Uterus (tissue), 4 donors: ENCODE measurements around the gene PTGS2. TPM values are rescaled to one million over a fixed set of nuclear protein-coding genes. Genes with fewer than 3 reads are reported as not detected.

Experiments used
- DNase-seq, 2 donors: peaks; one replicate each; pipeline ENCODE4 v3.0.0-alpha.2; 2019 to 2020
- H3K27ac ChIP-seq, 2 donors: fragments of 200-600 bp; sonication (generic); 1 replicate in 1 of 2; 2 replicates in 1 of 2; pipeline ENCODE4 v1.5.1; 2016 to 2018
- H3K27me3 ChIP-seq, 2 donors: fragments of 200-600 bp; sonication (generic); one replicate each; pipeline ENCODE4 v1.5.1; 2018 to 2019; ENCODE audit warnings: control low read depth in 1 of 2
- H3K36me3 ChIP-seq, 2 donors: fragments of 200-600 bp; sonication (generic); one replicate each; pipeline ENCODE4 v1.5.1; 2019; ENCODE audit warnings: control low read depth in 1 of 2
- H3K4me1 ChIP-seq, 2 donors: fragments of 200-600 bp; sonication (generic); one replicate each; pipeline ENCODE4 v1.5.1; 2018 to 2019; ENCODE audit warnings: control low read depth in 1 of 2
- H3K4me3 ChIP-seq, 2 donors: fragments of 200-600 bp; sonication (generic); 1 replicate in 1 of 2; 2 replicates in 1 of 2; pipeline ENCODE4 v1.5.1; 2018 to 2019; ENCODE audit warnings: mild to moderate bottlenecking in 1 of 2
- H3K9me3 ChIP-seq, 2 donors: fragments of 200-600 bp; sonication (generic); one replicate each; pipeline ENCODE4 v1.5.1; 2019; ENCODE audit warnings: control low read depth in 1 of 2
- CTCF ChIP-seq, 4 experiments: fragments of 200-600 bp in 2 of 4; fragments of 450-650 bp in 2 of 4; sonication (generic) in 2 of 4; IDR thresholded peaks; one replicate each; pipeline ENCODE4 v1.5.1; 2016 to 2019; ENCODE audit warnings: antibody characterized with exemption in 4 of 4, mild to moderate bottlenecking in 2 of 4, moderate library complexity in 1 of 4
- POLR2A ChIP-seq, 2 donors: fragments of 450-650 bp; IDR thresholded peaks; one replicate each; pipeline ENCODE4 v1.6.1; 2016; ENCODE audit warnings: antibody characterized with exemption in 2 of 2, mild to moderate bottlenecking in 1 of 2, moderate library complexity in 1 of 2
- intact Hi-C: fragments of 100-400 bp; cut with DNase I; formaldehyde crosslinking; loops from one replicate; pipeline ENCODE4 v1.15.1; 2023; ENCODE audit warnings: low total_unique reads
- total RNA-seq, 4 donors: library from RNA; depleted of rRNA in 3 of 4; stranded (reverse); fragments of >200 nt in 3 of 4; gene quantifications; one replicate each; pipeline versions ENCODE4 v1.1.0 to v1.2.4, GENCODE V29; 2014 to 2023
- donor health status: DM: yes; HTN: yes; CAD: no.

PTGS2 gene
- total RNA-seq, 4 donors from 2014 or later = 0.51 to 4.3 (median 1.9) TPM

- no peak for TF ChIP-seq CTCF (IDR thresholded peaks at IDR 0.05)
- no peak for TF ChIP-seq POLR2A (IDR thresholded peaks at IDR 0.05)
- no peaks in the 10 kb centered on the region for H3K27me3 ChIP-seq
- H3K4me1 ChIP-seq = no peaks in the 10 kb centered on the region
- H3K9me3 ChIP-seq = no peaks in the 10 kb centered on the region
- intact Hi-C loops = no loop called here
- DNase-seq = no peak
- no peak overlapping the region for H3K4me3 ChIP-seq
- H3K27ac ChIP-seq = no peak overlapping the region
- no peaks in the 10 kb centered on the region for H3K36me3 ChIP-seq
Measured at GRCh38 chr1:186628910-186629309, 51.3 kb downstream of the PTGS2 start.

- intact Hi-C loops = no loop called here
- H3K36me3 ChIP-seq = no peaks in the 10 kb centered on the region
Measured at GRCh38 chr1:186627019-186627418, 53.2 kb downstream of the PTGS2 start.

GRCh38 chr1:186626356-186626932 lies 53.8 kb downstream of the PTGS2 start:
- Histone ChIP-seq H3K36me3 (no peaks in the 10 kb centered on the region), H3K27ac (peak overlapping the region in 1 of 2 donors; percentile 10), H3K9me3 (no peaks in the 10 kb centered on the region), H3K4me1 (no peaks in the 10 kb centered on the region), H3K4me3 (no peak overlapping the region), H3K27me3 (no peaks in the 10 kb centered on the region)
- no peak for TF ChIP-seq POLR2A (IDR thresholded peaks at IDR 0.05)
- no peak for TF ChIP-seq CTCF (IDR thresholded peaks at IDR 0.05)
- intact Hi-C loops = no loop called here
- DNase-seq = no peak

More at GRCh38 chr1:186627019-186627418, 53.2 kb downstream of the PTGS2 start:
- Histone ChIP-seq H3K27ac (peak overlapping the region in 1 of 2 donors; percentile 10), H3K9me3 (no peaks in the 10 kb centered on the region), H3K27me3 (no peaks in the 10 kb centered on the region), H3K4me3 (no peak overlapping the region), H3K4me1 (no peaks in the 10 kb centered on the region)
- no peak for DNase-seq
- TF ChIP-seq POLR2A (IDR thresholded peaks at IDR 0.05) (no peak), CTCF (IDR thresholded peaks at IDR 0.05) (no peak)

- Histone ChIP-seq H3K27ac (no peak overlapping the region), H3K9me3 (no peaks in the 10 kb centered on the region), H3K27me3 (no peaks in the 10 kb centered on the region), H3K4me1 (no peaks in the 10 kb centered on the region), H3K4me3 (no peak overlapping the region), H3K36me3 (no peaks in the 10 kb centered on the region)
- TF ChIP-seq CTCF (IDR thresholded peaks at IDR 0.05) (no peak), POLR2A (IDR thresholded peaks at IDR 0.05) (no peak)
- DNase-seq = no peak
- intact Hi-C loops = no loop called here
Measured at GRCh38 chr1:186623551-186623950, 56.7 kb downstream of the PTGS2 start.

Other genes with a start within 250 kb of the PTGS2 start
- gene PDC, start 219.3 kb downstream of the PTGS2 start, total RNA-seq = not detected
- gene PLA2G4A, start 148.5 kb upstream of the PTGS2 start, total RNA-seq = 10 to 100 TPM in 3 of 4 donors, 1 to 10 TPM in 1; 8.7 to 32.7 (median 19.5) TPM